ENCODE measurements around the gene NEBL. TPM values are rescaled to one million over a fixed set of nuclear protein-coding genes. Genes with fewer than 3 reads are reported as not detected.
A peak's percentile ranks its signal among the peaks of the same experiment; 100 is the strongest.

Gene NEBL
- total RNA-seq, 1 experiment from 2014 or later, result 16.6 TPM

- TF ChIP-seq MAX (IDR thresholded peaks at IDR 0.05), result no peak
- TF ChIP-seq, protein P1, sequence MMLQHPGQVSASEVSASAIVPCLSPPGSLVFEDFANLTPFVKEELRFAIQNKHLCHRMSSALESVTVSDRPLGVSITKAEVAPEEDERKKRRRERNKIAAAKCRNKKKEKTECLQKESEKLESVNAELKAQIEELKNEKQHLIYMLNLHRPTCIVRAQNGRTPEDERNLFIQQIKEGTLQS (IDR thresholded peaks at IDR 0.05), result no peak
- TF ChIP-seq YY1 (IDR thresholded peaks at IDR 0.05; ENCODE audit: extremely low read depth, insufficient replicate concordance, low read depth, low read length), result no peak
Measured at GRCh38 chr10:20769481-20769880, 127.6 kb downstream of the NEBL start (continued).

- ChIA-PET CTCF (interaction anchor here (0.6 to 1.7 kb wide), 2 partner anchors 950 to 1975 kb away, joined by 4 to 6 read pairs; no protein-coding TSS in a partner anchor), POLR2A (no interaction called here), RAD21 (ENCODE audit: low non-redundant PET in 1 of 2, low total read pairs in 2 of 2, uncharacterized antibody in 2 of 2, unreplicated experiment in 2 of 2) (no interaction called here)
- Histone ChIP-seq H3K36me3 (ENCODE audit: control insufficient read depth in 1 of 2, insufficient read depth in 2 of 2, low read length in 2 of 2) (no peaks in the 10 kb centered on the region), H2AFZ (ENCODE audit: low read depth, low read length, poor library complexity, severe bottlenecking) (no peak overlapping the region), H3K9ac (ENCODE audit: low read length) (no peak overlapping the region), H3K27me3 (ENCODE audit: insufficient read depth, low read length) (no peaks in the 10 kb centered on the region), H3K4me1 (ENCODE audit: control insufficient read depth in 1 of 2, insufficient read depth in 2 of 2, low read length in 2 of 2) (no peaks in the 10 kb centered on the region), H3K4me2 (ENCODE audit: low read length) (no peak overlapping the region), H4K20me1 (ENCODE audit: insufficient read depth) (no peaks in the 10 kb centered on the region), H3K79me2 (ENCODE audit: insufficient read depth, low read length) (no peaks in the 10 kb centered on the region), H3K27ac (ENCODE audit: low read depth, low read length) (no peak overlapping the region), H3K9me2 (ENCODE audit: insufficient read depth) (no peaks in the 10 kb centered on the region), H3K9me3 (ENCODE audit: control insufficient read depth in 1 of 2, insufficient read depth in 1 of 2, low read depth in 1 of 2, low read length in 2 of 2) (no peaks in the 10 kb centered on the region), H3K4me3 (replicated peaks in 1 of 2; ENCODE audit: low read depth in 1 of 2, low read length in 2 of 2) (no peak overlapping the region)
- TF ChIP-seq RAD21 (IDR thresholded peaks at IDR 0.05; ENCODE audit: low read depth) (peak; percentile 40; the same call in 1 of the 2 replicates), SP1 (IDR thresholded peaks at IDR 0.05; ENCODE audit: low read depth) (no peak)
- TF ChIP-seq, protein P2, sequence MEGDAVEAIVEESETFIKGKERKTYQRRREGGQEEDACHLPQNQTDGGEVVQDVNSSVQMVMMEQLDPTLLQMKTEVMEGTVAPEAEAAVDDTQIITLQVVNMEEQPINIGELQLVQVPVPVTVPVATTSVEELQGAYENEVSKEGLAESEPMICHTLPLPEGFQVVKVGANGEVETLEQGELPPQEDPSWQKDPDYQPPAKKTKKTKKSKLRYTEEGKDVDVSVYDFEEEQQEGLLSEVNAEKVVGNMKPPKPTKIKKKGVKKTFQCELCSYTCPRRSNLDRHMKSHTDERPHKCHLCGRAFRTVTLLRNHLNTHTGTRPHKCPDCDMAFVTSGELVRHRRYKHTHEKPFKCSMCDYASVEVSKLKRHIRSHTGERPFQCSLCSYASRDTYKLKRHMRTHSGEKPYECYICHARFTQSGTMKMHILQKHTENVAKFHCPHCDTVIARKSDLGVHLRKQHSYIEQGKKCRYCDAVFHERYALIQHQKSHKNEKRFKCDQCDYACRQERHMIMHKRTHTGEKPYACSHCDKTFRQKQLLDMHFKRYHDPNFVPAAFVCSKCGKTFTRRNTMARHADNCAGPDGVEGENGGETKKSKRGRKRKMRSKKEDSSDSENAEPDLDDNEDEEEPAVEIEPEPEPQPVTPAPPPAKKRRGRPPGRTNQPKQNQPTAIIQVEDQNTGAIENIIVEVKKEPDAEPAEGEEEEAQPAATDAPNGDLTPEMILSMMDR (IDR thresholded peaks at IDR 0.05 in 2 of 3, conservative IDR thresholded peaks at IDR 0.05 in 1 of 3; ENCODE audit: borderline replicate concordance in 1 of 3, insufficient read depth in 1 of 3, low read depth in 2 of 3, low read length in 2 of 3), result peak in 1 of 3 experiments; percentile 22; a peak in 1 of 6 replicates
- DNase-seq (ENCODE audit: low read depth, low spot score) (no peak), ATAC-seq (no peak)
- intact Hi-C loops (cut with micrococcal nuclease), result loop anchor here (10.0 kb wide), 1 partner anchor 954 kb away; the partner anchor contains the start of gene PLXDC2
- BruUV-seq (replicated peaks), result no TSS peak
Measured at GRCh38 chr10:20768843-20769242, 128.3 kb downstream of the NEBL start.

Data from HCT116 (cell line).